DOHH2 (cell line): Measurements from ENCODE around the gene GLI3.

ENCODE experiments used
- EZH2phosphoT487 ChIP-seq: fragments of 200-600 bp; sonication (generic); IDR thresholded peaks from 2 replicates; pipeline ENCODE4 v1.6.1; 2017; ENCODE audit warnings: borderline replicate concordance, mild to moderate bottlenecking, antibody characterized with exemption, low read length, moderate library complexity, mixed read lengths
- TF ChIP-seq, protein P1 (sequence below): fragments of 200-600 bp; sonication (generic); IDR thresholded peaks from one replicate; pipeline ENCODE4 v1.5.1; 2014; ENCODE audit warnings: antibody characterized with exemption, mild to moderate bottlenecking, low read depth, low read length; ENCODE audit not compliant: poor library complexity, severe bottlenecking

DNA sequence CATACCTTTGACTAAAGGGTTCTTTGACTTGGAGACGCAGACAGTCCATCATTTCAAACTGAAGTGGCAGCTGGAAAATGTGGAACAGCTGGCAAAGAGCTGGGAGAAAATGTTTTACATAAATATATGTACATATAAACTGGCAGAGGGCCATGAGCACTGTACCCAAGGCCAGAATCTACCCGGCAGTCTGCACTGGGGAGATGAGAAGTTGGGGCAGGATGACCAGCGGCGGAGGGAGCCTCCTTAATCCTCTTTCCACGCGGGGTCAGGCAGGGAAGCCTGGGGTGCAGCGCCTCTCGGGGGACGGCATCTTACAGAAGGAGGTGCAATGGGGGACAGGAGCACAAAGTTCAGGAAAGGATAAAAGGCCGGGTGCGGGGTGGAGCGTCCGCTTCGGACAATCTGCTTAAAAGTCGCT lies 1.3 kb downstream of the GLI3 start:
- TF ChIP-seq, protein P1, sequence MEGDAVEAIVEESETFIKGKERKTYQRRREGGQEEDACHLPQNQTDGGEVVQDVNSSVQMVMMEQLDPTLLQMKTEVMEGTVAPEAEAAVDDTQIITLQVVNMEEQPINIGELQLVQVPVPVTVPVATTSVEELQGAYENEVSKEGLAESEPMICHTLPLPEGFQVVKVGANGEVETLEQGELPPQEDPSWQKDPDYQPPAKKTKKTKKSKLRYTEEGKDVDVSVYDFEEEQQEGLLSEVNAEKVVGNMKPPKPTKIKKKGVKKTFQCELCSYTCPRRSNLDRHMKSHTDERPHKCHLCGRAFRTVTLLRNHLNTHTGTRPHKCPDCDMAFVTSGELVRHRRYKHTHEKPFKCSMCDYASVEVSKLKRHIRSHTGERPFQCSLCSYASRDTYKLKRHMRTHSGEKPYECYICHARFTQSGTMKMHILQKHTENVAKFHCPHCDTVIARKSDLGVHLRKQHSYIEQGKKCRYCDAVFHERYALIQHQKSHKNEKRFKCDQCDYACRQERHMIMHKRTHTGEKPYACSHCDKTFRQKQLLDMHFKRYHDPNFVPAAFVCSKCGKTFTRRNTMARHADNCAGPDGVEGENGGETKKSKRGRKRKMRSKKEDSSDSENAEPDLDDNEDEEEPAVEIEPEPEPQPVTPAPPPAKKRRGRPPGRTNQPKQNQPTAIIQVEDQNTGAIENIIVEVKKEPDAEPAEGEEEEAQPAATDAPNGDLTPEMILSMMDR = no peak
- TF ChIP-seq EZH2phosphoT487 = no peak
